HG03097 (cell line): Measurements from ENCODE around the gene MINDY2.
A peak's percentile ranks its signal among the peaks of the same experiment; 100 is the strongest.
"Not testable (repeated sequence)": the region's sequence is repeated elsewhere in the genome, so short reads cannot be mapped to it uniquely, and the experiment has no call there.

Experiments
- ATAC-seq: cut with Tn5 transposase; IDR thresholded peaks from one replicate; pipeline ENCODE4 v1.9.1; 2021; ENCODE audit not compliant: unreplicated experiment, low FRiP score

The MINDY2 gene

GRCh38 chr15:58749532-58750337 lies 21.4 kb upstream of the MINDY2 start, which contains the start of gene ADAM10:
Gene ADAM10, minus strand, starts transcription at chr15:58749707. Its CDS starts 173 bp downstream, at chr15:58749534.
- ATAC-seq = peak; percentile 82

DNA sequence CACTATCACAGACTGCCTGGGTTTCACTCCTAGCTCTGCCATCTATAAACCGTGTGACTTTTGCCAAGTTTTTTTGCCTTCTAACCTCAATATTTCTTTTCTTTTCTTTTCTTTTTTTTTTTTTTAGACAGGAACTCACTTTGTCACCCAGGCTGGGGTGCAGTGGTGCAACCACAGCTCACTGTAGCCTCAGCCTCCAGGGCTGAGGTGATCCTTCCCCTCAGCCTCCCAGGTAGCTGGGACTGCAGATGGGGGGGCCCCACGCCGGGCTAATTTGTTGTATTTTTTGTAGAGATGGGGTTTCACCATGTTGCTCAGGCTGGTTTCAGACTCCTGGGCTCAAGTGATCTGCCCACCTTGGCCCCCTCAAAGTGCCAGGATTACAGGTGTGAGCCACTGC lies 18.4 kb upstream of the MINDY2 start:
- ATAC-seq = no peak

DNA sequence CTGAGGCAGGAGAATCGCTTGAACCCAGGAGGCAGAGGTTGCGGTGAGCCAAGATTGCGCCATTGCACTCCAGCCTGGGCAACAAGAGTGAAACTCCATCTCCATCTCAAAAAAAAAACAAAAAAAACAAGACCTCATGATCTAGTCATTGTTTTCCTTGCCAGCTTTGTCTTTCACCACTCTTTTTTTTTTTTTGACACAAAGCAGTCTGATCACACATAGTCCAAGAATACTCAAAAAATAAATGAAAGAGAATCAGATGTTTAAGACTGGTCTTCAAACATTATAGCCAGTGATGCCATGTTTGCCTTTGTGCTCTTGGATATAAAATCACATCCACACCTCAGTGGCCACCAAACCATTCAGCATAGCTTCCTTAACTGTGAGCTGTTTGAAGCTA lies 15.8 kb upstream of the MINDY2 start:
- no peak for ATAC-seq

GRCh38 chr15:58755956-58756355 lies 15.1 kb upstream of the MINDY2 start:
- no peak for ATAC-seq

DNA sequence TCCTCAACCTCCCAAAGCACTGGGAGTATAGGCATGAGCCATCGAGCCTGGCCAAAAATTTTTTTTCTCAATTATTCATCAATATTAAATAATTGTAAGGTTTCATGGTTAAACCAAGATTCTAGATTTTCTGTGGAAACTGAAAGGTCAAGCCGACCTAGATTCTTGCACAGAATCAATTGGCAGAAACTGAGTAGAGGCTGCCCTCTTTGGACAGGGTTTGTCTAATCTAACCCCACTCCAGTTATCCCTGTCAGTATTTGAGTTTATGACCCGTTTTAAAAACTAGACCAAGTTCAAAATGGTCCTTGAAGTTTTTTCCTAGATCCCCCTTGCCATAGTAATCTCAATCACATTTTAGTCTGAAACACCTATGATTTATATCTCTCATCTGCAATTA lies 13.0 kb upstream of the MINDY2 start:
- no peak for ATAC-seq

DNA sequence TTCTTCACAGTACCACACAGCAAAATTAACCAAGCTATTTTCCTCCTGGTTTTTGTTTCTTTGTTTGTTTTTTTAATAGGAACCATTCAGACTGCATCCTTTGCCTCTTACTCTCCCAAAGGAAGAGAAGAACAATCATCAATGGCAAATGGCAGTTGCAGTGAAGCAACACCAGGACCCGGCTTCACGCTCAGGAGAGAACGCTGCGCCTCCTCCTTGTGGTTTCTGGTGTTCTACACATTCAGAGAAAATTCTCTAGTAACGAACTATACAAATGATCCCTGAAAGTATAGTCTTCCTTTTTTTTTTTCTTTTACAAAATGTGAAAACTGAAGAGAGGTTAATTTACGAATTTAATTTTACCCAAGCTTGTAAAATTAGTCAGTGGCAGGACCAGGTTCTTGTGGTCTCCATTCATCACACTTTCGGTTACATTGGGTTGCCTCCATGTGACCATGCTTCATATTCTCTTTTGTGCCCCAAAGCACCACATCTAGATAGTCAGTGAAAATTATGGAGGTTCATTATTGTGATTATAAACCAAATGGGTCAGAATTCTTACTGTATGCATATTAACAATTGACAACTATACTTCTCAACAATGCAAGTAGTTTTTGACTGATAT lies 10.6 kb upstream of the MINDY2 start:
- no peak for ATAC-seq

DNA sequence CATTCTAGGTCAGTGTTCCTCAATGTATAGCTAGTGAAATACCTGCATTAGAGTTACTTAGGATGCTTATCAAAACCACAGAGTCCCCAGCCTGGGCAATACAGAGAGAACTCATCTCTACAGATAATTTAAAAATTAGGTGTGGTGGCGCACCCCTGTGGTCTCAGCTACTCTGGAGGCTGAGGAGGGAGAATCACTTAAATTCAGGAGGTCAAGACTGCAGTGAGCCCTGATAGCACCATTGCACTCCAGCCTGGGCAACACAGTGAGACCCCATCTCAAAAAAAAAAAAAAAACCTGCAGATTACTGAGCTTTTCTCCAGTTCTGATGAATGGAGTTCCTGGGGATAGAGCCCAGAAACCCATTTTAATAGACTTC lies 10.1 kb upstream of the MINDY2 start:
- no peak for ATAC-seq

GRCh38 chr15:58762285-58762684 lies 8.8 kb upstream of the MINDY2 start:
- ATAC-seq = no peak

DNA sequence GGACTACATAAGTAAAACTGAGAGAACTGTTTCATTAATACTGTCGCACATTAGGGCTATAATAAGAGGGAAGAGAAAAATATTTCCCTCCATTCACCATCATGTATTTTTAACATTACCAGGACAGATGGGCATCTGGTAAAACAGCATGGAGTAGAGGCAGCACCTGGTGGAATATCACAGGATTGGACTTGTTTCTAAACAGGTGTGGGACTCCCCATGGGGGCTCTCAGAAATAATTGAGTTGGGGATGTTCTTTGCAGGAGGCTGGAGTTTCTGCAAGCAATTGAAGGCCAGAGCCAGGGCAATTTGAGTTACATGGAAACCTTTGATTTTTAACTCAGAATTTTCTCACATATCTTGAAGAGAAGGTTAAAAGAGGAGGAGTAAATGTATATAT lies 8.4 kb upstream of the MINDY2 start:
- ATAC-seq = no peak

GRCh38 chr15:58764468-58764867 lies 6.6 kb upstream of the MINDY2 start:
- ATAC-seq = no peak

DNA sequence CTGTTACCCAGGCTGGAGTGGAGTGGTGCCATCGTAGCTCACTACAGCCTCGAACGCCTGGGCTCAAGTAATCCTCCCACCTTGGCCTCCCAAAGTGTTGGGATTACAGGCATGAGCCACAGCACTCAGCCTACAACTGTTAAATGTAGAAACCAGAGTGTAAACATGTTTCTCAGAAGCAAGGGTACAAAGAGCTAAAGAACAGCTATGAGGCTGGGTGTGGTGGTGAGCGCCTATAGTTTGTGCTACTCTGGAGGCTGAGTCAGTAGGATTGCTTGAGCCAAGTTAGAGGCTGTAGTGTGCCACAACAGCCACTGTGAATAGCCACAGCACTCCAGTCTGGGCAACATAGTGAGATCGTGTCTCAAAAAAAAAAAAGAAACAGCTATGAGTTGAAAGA lies 4.8 kb upstream of the MINDY2 start:
- no peak for ATAC-seq

DNA sequence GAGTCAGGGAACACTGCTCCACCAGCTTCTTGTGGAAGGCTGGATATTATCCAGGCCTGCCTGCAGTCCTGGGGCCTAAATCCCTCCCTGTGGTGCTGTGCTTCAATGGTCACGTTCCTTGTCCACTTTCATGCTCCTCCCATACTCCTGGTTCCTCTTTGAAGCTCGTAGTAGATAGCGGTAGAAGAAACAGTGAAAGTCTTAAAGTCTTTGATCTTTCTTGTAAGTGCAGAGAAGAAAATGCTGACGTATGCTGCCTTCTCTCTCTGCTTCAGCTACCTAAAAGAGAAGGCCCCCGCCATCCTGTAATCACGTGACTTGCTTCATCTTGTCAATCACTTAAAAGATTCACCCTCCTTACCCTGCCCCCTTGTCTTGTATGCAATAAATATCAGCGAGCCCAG lies 2.5 kb upstream of the MINDY2 start:
- not testable (repeated sequence) for ATAC-seq

DNA sequence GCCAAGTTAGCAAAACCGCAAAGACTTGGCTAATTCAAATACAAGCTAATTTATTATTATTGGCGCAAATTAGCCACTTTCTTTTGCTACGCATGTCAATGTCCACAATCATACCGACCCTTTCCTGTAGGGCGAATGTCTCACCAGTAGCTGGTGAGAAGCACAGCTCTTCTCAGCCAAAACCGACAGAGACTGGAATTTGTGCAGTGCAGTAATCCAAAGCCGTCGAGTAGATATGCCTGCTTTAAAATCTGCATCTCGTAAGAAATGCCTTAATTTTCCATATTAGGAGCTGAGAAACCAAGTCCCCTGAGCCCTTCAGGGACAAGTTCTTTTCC lies 614 bp upstream of the MINDY2 start:
- ATAC-seq = peak; percentile 8

GRCh38 chr15:58771621-58772250 lies 634 bp downstream of the MINDY2 start:
- peak; percentile 5 for ATAC-seq

- ATAC-seq = no peak
Observed at GRCh38 chr15:58773024-58773423, 1.9 kb downstream of the MINDY2 start.

DNA sequence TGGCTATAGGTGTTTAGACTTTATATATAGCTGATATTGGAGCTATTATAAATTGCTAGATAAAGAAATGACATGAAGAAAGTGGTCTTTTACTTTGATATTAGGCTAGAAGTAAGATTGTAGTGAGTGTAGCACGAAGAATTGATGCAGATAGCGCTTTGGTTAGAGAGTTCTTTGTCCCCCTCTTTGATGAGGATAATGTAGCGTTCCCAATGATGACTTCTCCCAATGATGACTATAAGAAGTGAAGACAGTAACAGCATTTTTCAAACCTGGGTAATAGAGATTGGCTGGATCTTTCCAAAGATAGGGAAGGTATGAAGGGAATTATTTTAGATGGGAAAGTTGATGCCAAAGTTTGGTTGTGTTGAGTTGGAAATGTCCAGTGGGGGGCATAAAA lies 4.3 kb downstream of the MINDY2 start:
- ATAC-seq = no peak

DNA sequence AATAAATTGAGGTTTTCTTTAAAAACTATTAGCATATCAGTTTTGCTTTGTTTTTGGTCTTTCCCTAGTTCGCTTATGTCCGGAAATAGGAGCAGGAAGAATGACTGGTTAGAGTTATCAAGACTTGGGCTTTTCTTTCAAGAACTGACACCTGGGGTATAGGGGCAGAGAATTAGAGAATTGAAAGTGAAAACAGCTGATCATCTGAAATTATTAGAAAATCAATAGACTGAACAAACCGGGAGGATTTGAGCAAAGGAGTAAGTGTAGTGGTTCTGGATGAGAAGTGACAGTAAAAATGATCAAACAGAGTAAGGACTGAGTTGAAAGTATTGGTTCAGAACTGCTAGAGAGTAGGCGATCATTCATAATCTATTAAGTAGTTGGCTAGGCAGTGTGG lies 6.0 kb downstream of the MINDY2 start:
- no peak for ATAC-seq

GRCh38 chr15:58779554-58779953 lies 8.5 kb downstream of the MINDY2 start:
- no peak for ATAC-seq

DNA sequence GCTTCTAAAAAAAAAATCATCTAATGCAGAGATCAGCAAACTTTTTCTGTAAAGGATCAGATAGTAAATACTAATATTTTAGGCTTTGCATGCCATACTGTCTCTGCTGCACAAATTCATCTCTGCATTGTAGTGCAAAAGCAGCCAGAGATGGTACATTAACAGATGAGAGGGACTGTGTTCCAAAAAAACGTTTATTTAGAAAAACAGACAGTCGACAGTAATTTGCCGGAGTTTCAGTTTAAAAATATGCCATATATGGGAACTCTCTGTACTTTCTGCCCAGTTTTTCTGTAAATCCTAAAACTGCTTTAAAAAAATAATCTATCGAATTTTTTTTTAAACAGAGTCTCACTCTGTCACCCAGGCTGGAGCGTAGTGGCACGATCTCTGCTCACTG lies 14.3 kb downstream of the MINDY2 start:
- ATAC-seq = no peak

DNA sequence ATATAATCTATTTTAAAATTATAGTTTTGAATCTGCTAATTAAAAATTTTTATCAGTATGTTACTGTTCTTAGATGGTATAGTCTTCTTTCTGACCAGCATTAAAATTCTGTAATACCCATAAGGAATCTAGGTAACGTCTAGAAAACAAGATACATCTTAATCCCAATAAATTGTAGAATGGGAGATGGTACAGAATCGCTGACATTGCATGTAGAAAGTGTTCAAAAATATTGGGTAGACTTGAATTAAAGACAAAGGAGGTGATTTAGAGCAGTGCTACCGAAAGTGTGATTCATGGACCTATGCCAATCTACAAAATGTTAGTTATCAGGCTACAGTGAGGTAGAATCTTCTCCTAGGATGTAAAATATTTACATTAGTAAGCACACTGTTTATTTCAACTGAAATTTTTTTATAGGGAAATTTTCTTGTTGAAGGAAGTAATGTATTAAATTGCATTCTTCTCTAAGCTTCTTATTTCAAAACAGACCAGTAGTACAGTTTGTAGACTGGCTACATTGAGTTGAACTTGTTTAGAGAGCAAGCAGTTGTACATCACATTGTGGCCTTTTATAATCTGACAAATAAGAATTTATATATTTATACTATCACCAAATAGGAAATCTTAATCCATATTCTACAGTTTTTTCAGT lies 17.1 kb downstream of the MINDY2 start:
- ATAC-seq = no peak

- no peak for ATAC-seq
Observed at GRCh38 chr15:58793862-58794261, 22.8 kb downstream of the MINDY2 start.
